ENCODE data around the gene PGAM5.
"Not testable (repeated sequence)": the region's sequence is repeated elsewhere in the genome, so short reads cannot be mapped to it uniquely, and the experiment has no call there.

PGAM5 gene

DNA sequence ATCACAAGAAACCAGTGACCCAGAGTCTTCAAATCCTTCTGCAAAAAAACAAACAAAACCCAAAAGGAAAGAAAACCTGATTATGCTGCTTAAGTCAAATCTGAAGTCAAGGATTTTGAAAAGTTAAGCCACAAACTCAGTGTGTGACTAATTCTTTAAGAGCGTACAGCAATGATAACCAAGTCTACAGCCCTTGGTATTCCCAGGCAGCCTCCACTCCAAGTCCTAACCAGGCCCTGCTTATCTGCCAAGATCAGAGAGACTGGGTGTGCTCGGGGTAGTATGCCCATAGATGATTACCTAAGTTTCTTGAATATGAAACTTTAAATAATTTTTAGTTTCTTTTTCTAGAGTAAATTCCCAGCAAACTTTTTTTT lies 13.1 kb downstream of the PGAM5 start:
- no peak for DNase-seq

DNA sequence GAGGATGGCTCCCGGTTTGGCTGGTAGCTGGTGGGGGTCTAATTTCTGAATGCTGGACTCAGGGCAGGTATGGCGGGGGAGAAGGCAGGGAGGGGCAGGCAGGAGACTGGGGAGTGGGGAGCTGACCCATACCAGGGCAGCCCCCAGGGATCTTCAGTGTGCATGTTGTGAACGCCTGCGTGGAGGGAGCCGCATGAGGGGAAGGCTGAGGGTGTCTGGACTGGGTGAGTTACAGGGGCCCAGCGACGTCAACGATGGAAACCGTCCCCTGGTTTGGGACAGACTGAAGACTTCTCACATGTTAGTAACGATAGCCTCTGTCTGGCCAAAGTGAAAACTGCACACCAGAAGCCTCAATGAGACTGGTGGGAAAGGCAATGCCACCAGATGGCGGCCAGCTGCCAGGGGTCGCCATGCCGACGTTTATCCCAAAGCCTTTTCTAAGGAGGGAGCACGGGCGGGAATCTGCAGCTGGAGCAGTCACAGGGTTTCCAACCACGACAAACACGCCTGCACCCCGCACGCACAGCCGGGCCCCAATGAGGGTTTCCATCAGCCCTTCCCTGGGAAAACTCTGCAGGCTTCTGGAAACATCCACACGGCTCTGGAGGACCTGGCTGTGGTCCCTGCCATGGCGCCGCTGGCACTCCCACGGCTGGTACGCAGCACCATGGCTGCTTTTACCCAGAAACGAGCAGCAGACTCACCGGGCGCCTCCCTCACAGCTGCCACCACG lies 14.0 kb downstream of the PGAM5 start:
- DNase-seq: no peak

DNA sequence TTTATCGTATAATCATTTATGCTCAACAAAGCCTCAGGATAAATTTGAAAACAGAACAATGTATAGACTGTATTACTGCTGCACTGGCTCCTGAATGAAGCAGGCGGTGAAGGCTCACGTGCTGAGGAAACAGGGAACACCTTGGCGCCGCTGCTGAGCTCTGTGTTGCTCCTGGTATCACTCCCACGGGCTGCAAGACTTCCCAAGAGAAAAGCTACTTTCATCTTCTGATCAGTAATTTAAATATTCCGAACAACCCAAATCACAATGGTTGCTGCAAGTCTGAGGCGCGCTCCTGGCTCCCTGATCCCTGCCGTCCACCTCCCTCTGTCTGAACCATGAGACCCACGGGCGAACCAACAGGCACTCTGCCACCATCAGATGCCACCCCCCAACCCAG lies 15.7 kb downstream of the PGAM5 start:
- DNase-seq: no peak

DNA sequence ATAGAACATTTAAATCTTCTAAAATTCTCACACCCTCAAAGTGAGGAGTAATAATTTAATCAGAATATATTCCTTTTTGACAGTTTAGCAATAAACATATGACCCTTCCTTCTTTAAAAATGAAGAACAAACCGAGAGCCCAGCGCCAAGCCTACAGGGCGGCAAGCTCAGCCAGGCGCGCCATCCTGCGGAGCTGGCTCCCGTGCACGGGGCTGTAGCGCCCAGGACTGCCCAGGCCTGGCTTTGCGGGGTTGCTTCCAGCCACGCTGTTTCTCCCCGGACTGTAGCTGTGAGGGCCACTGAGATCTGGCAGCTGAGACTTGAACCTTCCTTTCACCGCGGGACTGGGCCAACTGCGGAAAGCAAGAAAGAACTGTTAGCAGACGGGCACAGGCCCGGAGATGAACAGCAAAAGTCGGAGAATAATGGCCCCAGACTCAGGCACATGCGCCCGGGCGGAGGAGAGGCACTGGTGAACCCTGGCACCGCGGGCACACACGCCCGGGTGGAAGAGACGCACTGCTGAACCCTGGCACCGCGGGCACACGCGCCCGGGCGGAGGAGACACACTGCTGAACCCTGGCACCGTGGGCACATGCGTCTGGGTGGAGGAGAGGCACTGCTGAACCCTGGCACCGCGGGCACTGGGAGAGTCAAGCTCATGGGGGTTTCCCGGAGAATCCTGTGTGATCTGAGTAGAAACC lies 16.6 kb downstream of the PGAM5 start:
- no peak for DNase-seq

DNA sequence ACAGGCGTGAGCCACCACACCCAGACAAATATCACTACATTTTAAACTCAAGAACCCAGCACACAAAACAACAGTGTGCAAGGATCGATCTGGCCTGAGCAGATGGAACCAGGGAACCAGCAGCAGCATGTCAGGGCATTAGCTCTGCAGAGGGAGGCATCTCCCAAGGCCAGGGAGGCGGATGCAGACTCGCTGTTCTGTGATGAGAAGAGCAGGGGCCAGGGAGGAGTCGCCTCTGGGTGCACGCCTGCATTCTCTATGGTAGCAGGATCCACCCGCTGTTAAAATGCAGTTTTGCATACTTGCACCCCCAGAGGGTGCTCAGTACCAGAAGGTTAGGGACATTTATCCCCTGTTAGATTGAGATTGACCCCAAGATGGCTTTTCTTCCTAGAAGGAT lies 17.9 kb downstream of the PGAM5 start:
- no peak for DNase-seq

GRCh38 chr12:132729541-132730320 lies 19.1 kb downstream of the PGAM5 start:
- no peak for DNase-seq

DNA sequence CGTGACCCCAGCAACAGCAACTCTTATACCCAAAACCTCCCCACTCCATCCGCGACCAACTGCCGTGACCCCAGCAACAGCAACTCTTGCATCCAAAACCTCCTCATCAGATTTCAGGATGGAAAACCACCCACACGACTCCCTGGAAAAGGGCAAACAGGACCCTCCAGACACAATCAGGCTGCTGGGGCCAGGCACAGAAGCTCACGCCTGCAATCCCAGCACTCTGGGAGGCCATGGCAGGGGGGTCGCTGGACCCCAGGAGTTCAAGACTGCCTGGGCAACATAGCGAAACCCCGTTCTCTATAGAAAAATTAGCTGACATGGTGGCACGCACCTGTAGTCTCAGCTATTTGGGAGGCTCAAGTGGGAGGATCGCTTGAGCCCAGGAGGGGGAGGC lies 19.7 kb downstream of the PGAM5 start:
- no peak for DNase-seq

GRCh38 chr12:132731574-132731973 lies 20.9 kb downstream of the PGAM5 start:
- DNase-seq: no peak

GRCh38 chr12:132734206-132734605 lies 23.6 kb downstream of the PGAM5 start:
- no peak for DNase-seq

- DNase-seq: no peak
Observed at GRCh38 chr12:132735496-132735895, 24.9 kb downstream of the PGAM5 start.

GRCh38 chr12:132736378-132736777 lies 25.7 kb downstream of the PGAM5 start:
- DNase-seq: no peak

DNA sequence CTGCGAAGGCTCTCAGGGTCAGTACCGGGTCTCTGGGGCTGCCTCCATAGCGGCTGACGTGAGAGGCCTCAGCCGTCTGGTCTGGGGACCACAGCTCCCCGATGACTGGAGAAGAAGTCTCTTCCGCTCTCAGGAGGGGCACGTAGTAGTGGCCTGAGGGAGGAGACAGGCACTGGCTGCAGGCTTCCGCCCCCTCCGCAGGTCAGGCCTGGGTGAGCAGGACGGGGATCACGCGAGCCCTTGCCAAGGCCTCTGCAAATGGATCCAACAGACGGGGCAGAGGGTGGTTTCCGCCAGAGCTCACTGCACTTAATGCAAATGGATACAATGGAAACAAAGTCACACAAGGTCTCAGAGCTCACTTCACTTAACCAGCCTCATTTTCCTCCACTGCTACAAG lies 26.3 kb downstream of the PGAM5 start:
- DNase-seq: no peak

DNA sequence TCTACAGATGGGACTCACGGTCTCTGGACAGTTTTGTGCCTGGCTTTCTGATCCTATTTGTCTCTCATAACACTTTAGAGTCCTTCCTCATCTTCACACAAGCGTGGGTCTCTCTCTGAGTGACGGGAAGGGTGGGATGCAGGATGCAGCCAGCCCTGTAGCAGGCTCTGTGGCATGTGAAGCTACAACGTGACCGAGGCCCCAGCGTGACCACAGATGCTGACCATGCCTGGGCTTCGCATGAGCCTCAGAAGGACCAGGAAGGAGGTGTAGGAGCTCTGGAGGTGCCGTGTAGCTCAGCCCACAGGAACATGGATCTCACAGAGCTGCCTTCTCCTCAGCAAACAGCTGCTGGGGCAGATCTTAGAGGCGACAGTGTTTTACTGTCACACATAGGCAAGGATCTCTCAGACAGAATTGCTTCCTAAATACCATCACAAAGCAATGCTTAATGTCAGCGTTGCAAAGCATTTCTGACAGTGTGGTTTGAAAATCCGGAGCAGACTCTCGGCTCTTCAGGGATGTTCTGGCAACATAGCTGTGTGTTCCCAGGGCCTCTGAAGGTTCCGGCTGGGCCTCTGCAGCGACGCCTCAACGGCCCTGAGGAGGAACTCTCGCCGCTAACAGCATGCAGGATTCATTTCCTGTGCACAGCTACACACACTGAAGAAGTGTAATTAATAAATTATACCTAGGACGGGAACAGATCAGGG lies 29.1 kb downstream of the PGAM5 start:
- no peak for DNase-seq

GRCh38 chr12:132740313-132740646 lies 29.6 kb downstream of the PGAM5 start:
- DNase-seq: no peak

DNA sequence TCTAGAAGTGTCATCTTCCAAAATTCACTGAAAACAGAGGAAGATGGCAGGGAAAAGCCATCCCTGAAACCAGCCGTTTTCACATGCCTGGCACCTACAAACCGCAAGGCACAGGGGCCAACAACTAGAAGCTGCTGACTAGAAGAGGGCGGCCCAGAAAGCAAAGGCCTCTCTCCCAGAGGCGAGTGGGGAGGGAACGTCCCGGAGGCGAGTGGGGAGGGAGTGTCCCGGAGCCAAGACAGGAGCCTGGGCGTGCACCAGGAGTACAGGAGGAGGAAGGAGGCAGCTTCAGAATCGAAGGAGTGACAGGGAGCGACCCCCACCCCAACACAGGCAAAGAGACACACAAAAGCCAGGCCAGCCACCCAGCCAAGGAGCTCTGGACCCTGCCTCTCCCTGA lies 30.0 kb downstream of the PGAM5 start:
- DNase-seq: no peak

DNA sequence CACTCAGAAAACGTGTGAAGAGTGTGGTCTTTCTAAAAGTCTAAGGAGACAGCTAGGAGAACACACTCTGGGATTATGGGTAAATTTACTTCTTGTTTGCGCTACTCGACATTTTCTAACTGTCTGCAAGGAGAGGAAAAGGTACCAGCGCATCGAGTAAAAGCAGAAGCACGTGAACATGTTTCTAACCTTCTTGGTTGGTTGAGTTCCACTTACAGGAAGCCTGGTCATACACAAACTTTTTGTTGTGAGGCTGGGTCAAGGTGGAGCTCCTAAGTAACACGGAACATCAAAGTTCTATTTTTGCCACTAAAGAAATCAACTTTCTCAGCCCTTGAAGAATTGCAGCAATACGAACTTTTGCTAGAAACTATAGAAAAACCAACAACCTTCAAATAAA lies 31.0 kb downstream of the PGAM5 start:
- no peak for DNase-seq

DNA sequence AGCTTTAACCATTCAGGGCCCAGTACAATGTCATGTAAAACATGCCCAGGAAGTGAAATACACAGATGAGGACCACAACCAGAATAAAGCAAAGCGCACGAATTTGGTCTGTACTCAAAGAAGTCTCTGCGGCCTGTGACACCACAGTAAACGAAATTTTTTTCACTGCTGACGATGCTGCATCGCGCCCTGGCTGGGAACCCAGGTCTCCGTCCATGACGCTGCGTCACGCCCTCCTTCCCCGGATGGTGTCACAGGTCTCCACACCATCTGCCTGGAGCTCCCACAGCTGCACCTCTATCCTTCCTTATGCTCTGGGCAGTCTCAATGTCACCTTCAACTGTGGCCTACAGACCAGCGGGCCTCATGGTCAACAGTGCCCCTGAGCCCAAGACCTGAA lies 33.2 kb downstream of the PGAM5 start:
- DNase-seq: no peak

- DNase-seq: no peak
Observed at GRCh38 chr12:132746613-132747012, 36.0 kb downstream of the PGAM5 start.

DNA sequence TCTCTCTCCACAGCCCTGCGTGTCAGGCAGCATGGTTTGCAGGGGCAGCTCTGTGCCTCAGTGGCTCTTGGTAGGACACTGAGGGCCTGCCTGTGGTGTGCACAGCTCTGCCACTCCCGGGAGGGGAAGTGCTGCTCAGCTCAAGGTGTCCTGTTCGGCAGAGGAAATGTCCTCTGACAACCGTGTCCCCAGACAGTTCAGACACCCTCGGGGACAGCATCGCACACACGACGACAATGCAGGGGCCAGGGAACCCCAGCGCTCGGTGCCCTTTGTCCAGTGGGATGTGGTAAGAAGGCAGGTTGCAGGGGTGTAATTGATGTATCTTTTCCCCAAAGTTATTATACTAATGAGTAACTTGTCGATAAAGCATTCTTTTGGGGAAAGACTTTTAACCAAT lies 36.8 kb downstream of the PGAM5 start:
- DNase-seq: no peak

GRCh38 chr12:132747896-132748295 lies 37.3 kb downstream of the PGAM5 start:
- no peak for DNase-seq

- no peak for DNase-seq
Observed at GRCh38 chr12:132748319-132748718, 37.7 kb downstream of the PGAM5 start.

DNA sequence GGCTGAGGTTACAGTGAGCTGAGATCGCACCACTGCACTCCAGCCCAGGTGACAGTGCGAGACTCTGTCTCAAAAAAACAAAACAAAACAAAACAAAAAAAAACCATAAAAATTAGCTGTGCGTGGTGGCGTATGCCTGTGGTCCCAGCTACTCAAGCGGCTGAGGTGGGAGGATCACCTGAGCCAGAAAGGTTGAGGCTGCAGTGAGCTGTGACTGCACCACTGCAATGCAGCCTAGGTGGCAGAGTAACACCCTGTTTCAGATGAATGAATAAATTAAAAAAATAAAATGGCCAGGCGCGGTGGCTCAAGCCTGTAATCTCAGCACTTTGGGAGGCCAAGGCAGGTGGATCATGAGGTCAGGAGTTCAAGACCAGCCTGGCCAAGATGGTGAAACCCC lies 43.0 kb downstream of the PGAM5 start:
- DNase-seq: not testable (repeated sequence)

- DNase-seq: no peak
Observed at GRCh38 chr12:132754160-132754932, 43.7 kb downstream of the PGAM5 start.

Data from NCI-H2081 (cell line).